Subcutaneous adipose tissue (tissue), 4 donors: ENCODE results near the gene KRT12. TPM values are rescaled to one million over a fixed set of nuclear protein-coding genes. Genes with fewer than 3 reads are reported as not detected.

Experiments
- CTCF ChIP-seq: fragments of 450-650 bp; IDR thresholded peaks from one replicate; pipeline ENCODE4 v1.5.1; 2016; ENCODE audit warnings: low read depth, mild to moderate bottlenecking, control low read depth, antibody characterized with exemption, moderate library complexity
- total RNA-seq, 4 donors: library from RNA; depleted of rRNA; stranded (reverse); fragments of >200 nt; gene quantifications; one replicate each; pipeline ENCODE4 v1.1.0, GENCODE V29; 2016

The KRT12 gene
- total RNA-seq, 4 donors from 2014 or later, result 1.2 TPM; not detected in 3

- no peak for TF ChIP-seq CTCF
Observed at GRCh38 chr17:40812639-40813038, 54.4 kb downstream of the KRT12 start.

Other genes with a start within 250 kb of the KRT12 start
- gene SMARCE1, start 219.4 kb downstream of the KRT12 start, total RNA-seq, result 100 to 1,000 TPM in 1 of 4 donors, 10 to 100 TPM in 3; 76.5 to 111 (median 88.4) TPM
- 1 to 10 TPM in 1 of 4 donors, under 1 TPM in 3; 0.22 to 2.0 (median 0.69) TPM for gene KRT222, start 202.0 kb downstream of the KRT12 start, total RNA-seq
- gene KRT24, start 163.5 kb downstream of the KRT12 start, total RNA-seq, result not detected
- not detected for gene KRT25, start 111.9 kb downstream of the KRT12 start, total RNA-seq
- gene KRT26, start 95.0 kb downstream of the KRT12 start, total RNA-seq, result not detected
- not detected for gene KRT27, start 84.7 kb downstream of the KRT12 start, total RNA-seq
- gene KRT28, start 67.3 kb downstream of the KRT12 start, total RNA-seq, result not detected
- gene KRT10, start 44.6 kb downstream of the KRT12 start, total RNA-seq, result 10 to 100 TPM in 1 of 4 donors, 1 to 10 TPM in 3; 4.8 to 14.0 (median 7.4) TPM
- gene KRT20, start 18.0 kb upstream of the KRT12 start, total RNA-seq, result not detected
- gene KRT23, start 70.4 kb upstream of the KRT12 start, total RNA-seq, result not detected
- not detected for gene KRT39, start 99.7 kb upstream of the KRT12 start, total RNA-seq
- gene KRT40, start 117.1 kb upstream of the KRT12 start, total RNA-seq, result not detected
- not detected for gene KRTAP3-3, start 126.9 kb upstream of the KRT12 start, total RNA-seq
- gene KRTAP3-2, start 132.7 kb upstream of the KRT12 start, total RNA-seq, result not detected
- gene KRTAP3-1, start 141.9 kb upstream of the KRT12 start, total RNA-seq, result not detected
- gene KRTAP1-5, start 160.0 kb upstream of the KRT12 start, total RNA-seq, result not detected
- not detected for gene KRTAP1-4, start 163.0 kb upstream of the KRT12 start, total RNA-seq
- not detected for gene KRTAP1-3, start 167.7 kb upstream of the KRT12 start, total RNA-seq
- not detected for gene KRTAP1-1, start 174.2 kb upstream of the KRT12 start, total RNA-seq
- not detected for gene KRTAP2-1, start 180.1 kb upstream of the KRT12 start, total RNA-seq
- not detected for gene KRTAP2-2, start 188.0 kb upstream of the KRT12 start, total RNA-seq
- not detected for gene KRTAP2-3, start 192.9 kb upstream of the KRT12 start, total RNA-seq
- gene KRTAP2-4, start 198.7 kb upstream of the KRT12 start, total RNA-seq, result not detected
- not detected for gene KRTAP4-7, start 216.9 kb upstream of the KRT12 start, total RNA-seq
- not detected for gene KRTAP4-8, start 230.9 kb upstream of the KRT12 start, total RNA-seq
- gene KRTAP4-16, start 235.0 kb upstream of the KRT12 start, total RNA-seq, result not detected
- gene KRTAP4-9, start 238.2 kb upstream of the KRT12 start, total RNA-seq, result not detected